HG03439 (cell line): Measurements from ENCODE around the gene MALAT1.

Experiments used
- ATAC-seq: cut with Tn5 transposase; IDR thresholded peaks from one replicate; pipeline ENCODE4 v1.9.1; 2021; ENCODE audit warnings: mild to moderate bottlenecking, moderate library complexity; ENCODE audit not compliant: unreplicated experiment

The MALAT1 gene

GRCh38 chr11:65554842-65555430, 56.1 kb downstream of the MALAT1 start:
- ATAC-seq: no peak

DNA sequence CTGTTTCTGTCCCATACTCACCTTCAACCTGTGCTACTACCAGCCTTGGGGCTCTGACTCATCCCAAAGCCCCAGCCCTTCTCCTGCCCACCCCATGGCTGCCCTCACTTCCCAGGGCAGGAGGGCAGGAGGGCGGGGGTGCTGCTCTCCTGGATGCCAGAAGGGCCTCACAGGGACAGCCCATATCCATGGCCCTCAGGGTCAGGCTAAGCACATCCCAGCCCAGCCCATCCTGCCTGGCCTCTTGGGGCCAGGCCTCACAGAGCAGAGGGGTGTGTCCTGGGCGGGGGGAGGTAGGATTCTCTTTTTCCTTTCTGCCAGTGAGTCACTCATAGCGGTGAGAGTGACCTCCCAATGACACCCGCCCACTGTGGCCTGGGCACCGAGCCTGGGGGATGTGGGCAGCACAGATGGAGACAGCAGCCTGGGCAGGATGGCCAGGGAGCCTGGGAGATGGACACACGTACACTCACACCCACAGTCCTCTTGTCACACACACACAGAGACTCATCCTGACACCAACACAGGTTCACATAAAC, 56.9 kb downstream of the MALAT1 start:
- ATAC-seq: no peak
